Esophagus muscularis mucosa (tissue), 4 donors: Measurements from ENCODE around the gene PCDHB15.
"Not testable (repeated sequence)": the region's sequence is repeated elsewhere in the genome, so short reads cannot be mapped to it uniquely, and the experiment has no call there.

Experiments used
- EP300 ChIP-seq: sonication (generic); formaldehyde crosslinking; IDR thresholded peaks from one replicate; pipeline ENCODE4 v1.6.1; 2017; ENCODE audit warnings: antibody characterized with exemption
- POLR2A ChIP-seq: fragments of 450-650 bp; IDR thresholded peaks from one replicate; pipeline ENCODE4 v1.6.1; 2017; ENCODE audit warnings: antibody characterized with exemption, moderate library complexity, mild to moderate bottlenecking, low read depth
- TF ChIP-seq, protein P1 (sequence below), 3 experiments: fragments of 200-600 bp in 2 of 3; fragments of 450-650 bp in 1 of 3; sonication (generic) in 2 of 3; IDR thresholded peaks; one replicate each; pipeline ENCODE4 v1.5.1; 2017 to 2019; ENCODE audit warnings: antibody characterized with exemption in 3 of 3, mild to moderate bottlenecking in 2 of 3, moderate library complexity in 1 of 3

DNA sequence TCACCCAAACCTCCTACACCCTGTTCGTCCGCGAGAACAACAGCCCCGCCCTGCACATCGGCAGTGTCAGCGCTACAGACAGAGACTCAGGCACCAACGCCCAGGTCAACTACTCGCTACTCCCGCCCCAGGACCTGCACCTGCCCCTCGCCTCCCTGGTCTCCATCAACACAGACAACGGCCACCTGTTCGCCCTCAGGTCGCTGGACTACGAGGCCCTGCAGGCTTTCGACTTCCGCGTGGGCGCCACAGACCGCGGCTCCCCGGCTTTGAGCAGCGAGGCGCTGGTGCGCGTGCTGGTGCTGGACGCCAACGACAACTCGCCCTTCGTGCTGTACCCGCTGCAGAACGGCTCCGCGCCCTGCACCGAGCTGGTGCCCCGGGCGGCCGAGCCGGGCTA is 44.1 kb upstream of the PCDHB15 start:
- TF ChIP-seq, protein P1, sequence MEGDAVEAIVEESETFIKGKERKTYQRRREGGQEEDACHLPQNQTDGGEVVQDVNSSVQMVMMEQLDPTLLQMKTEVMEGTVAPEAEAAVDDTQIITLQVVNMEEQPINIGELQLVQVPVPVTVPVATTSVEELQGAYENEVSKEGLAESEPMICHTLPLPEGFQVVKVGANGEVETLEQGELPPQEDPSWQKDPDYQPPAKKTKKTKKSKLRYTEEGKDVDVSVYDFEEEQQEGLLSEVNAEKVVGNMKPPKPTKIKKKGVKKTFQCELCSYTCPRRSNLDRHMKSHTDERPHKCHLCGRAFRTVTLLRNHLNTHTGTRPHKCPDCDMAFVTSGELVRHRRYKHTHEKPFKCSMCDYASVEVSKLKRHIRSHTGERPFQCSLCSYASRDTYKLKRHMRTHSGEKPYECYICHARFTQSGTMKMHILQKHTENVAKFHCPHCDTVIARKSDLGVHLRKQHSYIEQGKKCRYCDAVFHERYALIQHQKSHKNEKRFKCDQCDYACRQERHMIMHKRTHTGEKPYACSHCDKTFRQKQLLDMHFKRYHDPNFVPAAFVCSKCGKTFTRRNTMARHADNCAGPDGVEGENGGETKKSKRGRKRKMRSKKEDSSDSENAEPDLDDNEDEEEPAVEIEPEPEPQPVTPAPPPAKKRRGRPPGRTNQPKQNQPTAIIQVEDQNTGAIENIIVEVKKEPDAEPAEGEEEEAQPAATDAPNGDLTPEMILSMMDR (IDR thresholded peaks at IDR 0.05), result not testable (repeated sequence)
- TF ChIP-seq POLR2A, EP300: not testable (repeated sequence)
